Choroid plexus epithelial cell (primary cell): ENCODE data around the gene CSNK2A2.
A peak's percentile ranks its signal among the peaks of the same experiment; 100 is the strongest.

Experiments
- DNase-seq: peaks from one replicate; pipeline ENCODE4 v3.0.0-alpha.2; 2010; ENCODE audit warnings: low read depth
- H3K4me3 ChIP-seq: 2 replicates; pipeline ENCODE4 v1.5.1; 2011; ENCODE audit warnings: low read depth, mild to moderate bottlenecking, control low read depth, low read length, moderate library complexity
- CTCF ChIP-seq: conservative IDR thresholded peaks from 2 replicates; pipeline ENCODE4 v1.5.1; 2011; ENCODE audit warnings: low read depth, mild to moderate bottlenecking, control low read depth, inconsistent platforms, low read length, moderate library complexity

Gene CSNK2A2

GRCh38 chr16:58194790-58195189 lies 3.1 kb downstream of the CSNK2A2 start:
- no peak overlapping the region for H3K4me3 ChIP-seq
- no peak for TF ChIP-seq CTCF
- no peak for DNase-seq

- no peak for DNase-seq
- H3K4me3 ChIP-seq, result no peak overlapping the region
- TF ChIP-seq CTCF, result no peak
Observed at GRCh38 chr16:58187665-58188421, 10.1 kb downstream of the CSNK2A2 start.

GRCh38 chr16:58187092-58187491 lies 10.8 kb downstream of the CSNK2A2 start:
- TF ChIP-seq CTCF, result no peak
- peak; percentile 10 for DNase-seq
- H3K4me3 ChIP-seq, result no peak overlapping the region

DNA sequence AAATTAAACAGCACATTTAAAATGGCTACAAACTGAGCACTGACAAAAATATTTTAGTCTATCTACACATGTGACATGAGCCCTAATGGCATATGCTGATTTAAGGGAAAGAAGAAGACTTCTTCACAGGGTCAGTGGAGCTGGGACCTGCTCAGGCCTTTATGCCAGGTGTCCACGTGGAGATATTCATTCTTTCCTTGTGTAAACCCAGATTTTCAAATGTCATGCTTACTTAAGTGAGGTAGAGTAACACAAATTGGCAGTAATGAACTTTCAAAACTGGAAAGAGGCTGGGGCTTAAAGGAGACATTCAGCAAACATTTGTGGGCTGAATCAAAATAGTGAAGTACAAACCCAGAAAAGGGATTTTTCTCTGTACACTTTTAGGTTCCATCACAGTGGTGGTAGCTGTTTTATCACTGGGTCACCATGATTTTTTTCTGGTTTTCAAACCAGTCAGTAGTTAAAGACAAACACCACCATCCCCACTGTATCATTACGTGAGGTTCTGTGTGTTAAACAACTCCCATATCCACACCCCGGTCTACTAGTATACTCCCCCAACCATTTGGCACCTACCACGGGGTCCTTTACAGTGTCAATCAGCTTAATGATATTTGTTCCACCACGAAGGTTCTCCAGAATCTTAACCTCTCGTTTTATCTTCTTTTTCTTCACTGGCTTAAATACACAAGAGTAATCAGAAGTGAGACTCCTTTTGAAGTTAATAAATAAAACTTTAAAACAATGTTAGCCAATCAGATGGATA lies 11.5 kb downstream of the CSNK2A2 start:
- H3K4me3 ChIP-seq, result no peak overlapping the region
- TF ChIP-seq CTCF, result no peak
- DNase-seq, result no peak

GRCh38 chr16:58177353-58177710 lies 20.6 kb downstream of the CSNK2A2 start:
- no peak for TF ChIP-seq CTCF
- H3K4me3 ChIP-seq, result no peak overlapping the region
- no peak for DNase-seq

DNA sequence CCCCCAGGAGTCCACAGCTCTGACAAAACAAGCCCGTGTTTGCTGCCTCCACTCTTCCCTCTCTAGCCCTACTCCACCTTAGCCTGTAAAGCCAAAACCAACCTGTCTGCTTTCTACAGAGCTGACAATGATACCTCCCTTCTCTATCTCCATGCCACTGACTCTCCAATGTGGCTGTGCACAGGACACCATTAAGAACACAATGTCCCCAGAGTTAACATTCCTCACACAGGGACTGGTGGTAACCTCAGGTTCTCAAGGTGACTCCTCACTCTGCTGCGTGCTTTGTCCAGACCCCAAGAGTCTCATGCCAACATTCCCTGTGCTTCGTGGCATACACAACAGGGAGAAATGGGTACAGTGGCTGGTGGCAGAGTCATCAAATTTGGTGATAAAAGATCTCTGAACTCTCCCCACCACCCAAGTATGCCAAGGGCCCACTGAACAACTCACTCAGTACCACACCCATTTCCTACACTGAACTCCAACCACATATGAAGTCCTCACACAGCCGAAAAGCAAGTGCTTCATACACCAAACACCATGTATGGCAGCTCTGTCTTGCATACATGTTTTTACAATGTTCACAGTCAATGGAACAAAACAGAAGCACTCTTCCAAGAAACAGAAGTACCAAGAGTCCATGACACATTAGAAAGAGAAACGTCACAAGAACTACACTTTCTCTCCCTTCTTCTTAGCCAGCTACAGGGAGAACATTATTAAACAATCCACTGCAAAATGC lies 21.1 kb downstream of the CSNK2A2 start:
- no peak for TF ChIP-seq CTCF
- no peak for DNase-seq
- H3K4me3 ChIP-seq, result no peak overlapping the region
